ENCODE data around the gene AMPD3. TPM values are rescaled to one million over a fixed set of nuclear protein-coding genes. Genes with fewer than 3 reads are reported as not detected.

The AMPD3 gene
- polyA plus RNA-seq, 1 donor from 2014 or later = not detected

DNA sequence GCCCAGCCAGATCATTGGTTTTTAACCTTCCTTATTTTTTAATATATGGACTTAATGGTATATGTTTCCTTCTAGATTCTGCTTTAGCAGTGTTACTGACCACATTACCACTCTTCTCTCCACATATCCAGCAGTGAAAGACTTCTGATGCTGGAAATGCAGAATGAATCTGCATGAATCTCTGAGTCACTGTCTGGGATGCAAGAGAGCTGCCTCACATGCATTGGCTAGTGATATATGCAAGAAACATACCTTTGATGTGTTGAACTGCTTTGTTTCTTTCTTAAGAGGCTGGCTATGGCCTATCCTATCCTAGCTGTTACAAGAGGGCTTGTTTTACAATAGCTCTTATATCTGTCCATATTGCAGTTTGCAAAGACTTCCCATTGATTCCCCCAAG lies 16.6 kb upstream of the AMPD3 start:
- Histone ChIP-seq H3K9me3 (ENCODE audit: low read length) (no peaks in the 10 kb centered on the region), H4K20me1 (ENCODE audit: insufficient read depth) (no peaks in the 10 kb centered on the region), H3K9me2 (ENCODE audit: insufficient read depth, low read length) (no peaks in the 10 kb centered on the region), H2AFZ (ENCODE audit: low read depth, low read length) (no peak overlapping the region), H3K4me2 (ENCODE audit: low read length) (no peak overlapping the region), H3K27ac (ENCODE audit: low read length) (no peak overlapping the region), H3K4me3 (ENCODE audit: low read length) (no peak overlapping the region), H3K9ac (ENCODE audit: low read length) (no peak overlapping the region), H3K36me3 (ENCODE audit: insufficient read depth, low read length) (no peaks in the 10 kb centered on the region), H3F3A (ENCODE audit: insufficient read depth, low read length, poor library complexity, severe bottlenecking) (no peaks in the 10 kb centered on the region), H3K27me3 (ENCODE audit: insufficient read depth, low read depth, low read length) (no peaks in the 10 kb centered on the region), H3K79me2 (replicated peaks; ENCODE audit: insufficient read depth, low read length) (no peaks in the 10 kb centered on the region)
- TF ChIP-seq POLR2AphosphoS5 (IDR thresholded peaks at IDR 0.05) (no peak), EP300 (conservative IDR thresholded peaks at IDR 0.05; ENCODE audit: poor library complexity, severe bottlenecking) (no peak), RAD21 (conservative IDR thresholded peaks at IDR 0.05) (no peak), TAF1 (IDR thresholded peaks at IDR 0.05; ENCODE audit: low read depth) (no peak)
- TF ChIP-seq, protein P1, sequence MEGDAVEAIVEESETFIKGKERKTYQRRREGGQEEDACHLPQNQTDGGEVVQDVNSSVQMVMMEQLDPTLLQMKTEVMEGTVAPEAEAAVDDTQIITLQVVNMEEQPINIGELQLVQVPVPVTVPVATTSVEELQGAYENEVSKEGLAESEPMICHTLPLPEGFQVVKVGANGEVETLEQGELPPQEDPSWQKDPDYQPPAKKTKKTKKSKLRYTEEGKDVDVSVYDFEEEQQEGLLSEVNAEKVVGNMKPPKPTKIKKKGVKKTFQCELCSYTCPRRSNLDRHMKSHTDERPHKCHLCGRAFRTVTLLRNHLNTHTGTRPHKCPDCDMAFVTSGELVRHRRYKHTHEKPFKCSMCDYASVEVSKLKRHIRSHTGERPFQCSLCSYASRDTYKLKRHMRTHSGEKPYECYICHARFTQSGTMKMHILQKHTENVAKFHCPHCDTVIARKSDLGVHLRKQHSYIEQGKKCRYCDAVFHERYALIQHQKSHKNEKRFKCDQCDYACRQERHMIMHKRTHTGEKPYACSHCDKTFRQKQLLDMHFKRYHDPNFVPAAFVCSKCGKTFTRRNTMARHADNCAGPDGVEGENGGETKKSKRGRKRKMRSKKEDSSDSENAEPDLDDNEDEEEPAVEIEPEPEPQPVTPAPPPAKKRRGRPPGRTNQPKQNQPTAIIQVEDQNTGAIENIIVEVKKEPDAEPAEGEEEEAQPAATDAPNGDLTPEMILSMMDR (IDR thresholded peaks at IDR 0.05; ENCODE audit: poor library complexity, severe bottlenecking) = no peak

DNA sequence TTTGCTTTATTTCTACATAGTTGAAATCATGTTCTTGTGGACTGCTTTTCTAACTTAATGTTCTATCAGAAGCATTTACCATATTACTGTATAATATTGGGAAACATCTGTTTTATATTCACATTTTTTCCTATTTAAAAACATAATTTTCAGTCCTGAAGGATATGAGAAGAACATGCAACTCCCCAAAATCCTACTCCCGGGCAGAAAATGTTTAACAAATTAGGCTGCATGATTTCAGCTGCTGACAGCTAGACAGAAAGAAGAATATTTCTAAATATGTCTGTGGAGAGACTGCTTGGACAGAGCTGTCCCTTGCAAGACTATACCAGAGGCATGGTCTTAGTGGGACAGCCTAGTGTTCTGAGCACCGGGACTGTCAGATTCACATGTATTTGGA lies 15.7 kb upstream of the AMPD3 start:
- Histone ChIP-seq H3K9me3 (ENCODE audit: low read length) (no peaks in the 10 kb centered on the region), H2AFZ (ENCODE audit: low read depth, low read length) (no peak overlapping the region), H3K27me3 (ENCODE audit: insufficient read depth, low read depth, low read length) (no peaks in the 10 kb centered on the region), H3K9ac (ENCODE audit: low read length) (no peak overlapping the region), H3K27ac (ENCODE audit: low read length) (no peak overlapping the region), H3K4me2 (ENCODE audit: low read length) (no peak overlapping the region), H3K4me3 (ENCODE audit: low read length) (no peak overlapping the region), H4K20me1 (ENCODE audit: insufficient read depth) (no peaks in the 10 kb centered on the region), H3K79me2 (replicated peaks; ENCODE audit: insufficient read depth, low read length) (no peaks in the 10 kb centered on the region), H3F3A (ENCODE audit: insufficient read depth, low read length, poor library complexity, severe bottlenecking) (no peaks in the 10 kb centered on the region), H3K9me2 (ENCODE audit: insufficient read depth, low read length) (no peaks in the 10 kb centered on the region), H3K36me3 (ENCODE audit: insufficient read depth, low read length) (no peaks in the 10 kb centered on the region)
- no peak for TF ChIP-seq EP300 (conservative IDR thresholded peaks at IDR 0.05; ENCODE audit: poor library complexity, severe bottlenecking)
- no peak for TF ChIP-seq MXI1 (conservative IDR thresholded peaks at IDR 0.05; ENCODE audit: poor library complexity, severe bottlenecking)
- TF ChIP-seq, protein P1 (IDR thresholded peaks at IDR 0.05; ENCODE audit: poor library complexity, severe bottlenecking) = no peak
- TF ChIP-seq TAF1 (IDR thresholded peaks at IDR 0.05; ENCODE audit: low read depth) = no peak
- no peak for TF ChIP-seq POLR2AphosphoS5 (IDR thresholded peaks at IDR 0.05)
- TF ChIP-seq RAD21 (conservative IDR thresholded peaks at IDR 0.05) = no peak
- no peak for TF ChIP-seq SMC3 (conservative IDR thresholded peaks at IDR 0.05; ENCODE audit: poor library complexity)
- TF ChIP-seq, protein P2, sequence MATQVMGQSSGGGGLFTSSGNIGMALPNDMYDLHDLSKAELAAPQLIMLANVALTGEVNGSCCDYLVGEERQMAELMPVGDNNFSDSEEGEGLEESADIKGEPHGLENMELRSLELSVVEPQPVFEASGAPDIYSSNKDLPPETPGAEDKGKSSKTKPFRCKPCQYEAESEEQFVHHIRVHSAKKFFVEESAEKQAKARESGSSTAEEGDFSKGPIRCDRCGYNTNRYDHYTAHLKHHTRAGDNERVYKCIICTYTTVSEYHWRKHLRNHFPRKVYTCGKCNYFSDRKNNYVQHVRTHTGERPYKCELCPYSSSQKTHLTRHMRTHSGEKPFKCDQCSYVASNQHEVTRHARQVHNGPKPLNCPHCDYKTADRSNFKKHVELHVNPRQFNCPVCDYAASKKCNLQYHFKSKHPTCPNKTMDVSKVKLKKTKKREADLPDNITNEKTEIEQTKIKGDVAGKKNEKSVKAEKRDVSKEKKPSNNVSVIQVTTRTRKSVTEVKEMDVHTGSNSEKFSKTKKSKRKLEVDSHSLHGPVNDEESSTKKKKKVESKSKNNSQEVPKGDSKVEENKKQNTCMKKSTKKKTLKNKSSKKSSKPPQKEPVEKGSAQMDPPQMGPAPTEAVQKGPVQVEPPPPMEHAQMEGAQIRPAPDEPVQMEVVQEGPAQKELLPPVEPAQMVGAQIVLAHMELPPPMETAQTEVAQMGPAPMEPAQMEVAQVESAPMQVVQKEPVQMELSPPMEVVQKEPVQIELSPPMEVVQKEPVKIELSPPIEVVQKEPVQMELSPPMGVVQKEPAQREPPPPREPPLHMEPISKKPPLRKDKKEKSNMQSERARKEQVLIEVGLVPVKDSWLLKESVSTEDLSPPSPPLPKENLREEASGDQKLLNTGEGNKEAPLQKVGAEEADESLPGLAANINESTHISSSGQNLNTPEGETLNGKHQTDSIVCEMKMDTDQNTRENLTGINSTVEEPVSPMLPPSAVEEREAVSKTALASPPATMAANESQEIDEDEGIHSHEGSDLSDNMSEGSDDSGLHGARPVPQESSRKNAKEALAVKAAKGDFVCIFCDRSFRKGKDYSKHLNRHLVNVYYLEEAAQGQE (IDR thresholded peaks at IDR 0.05; ENCODE audit: borderline replicate concordance) = no peak
- no peak for TF ChIP-seq EZH2 (IDR thresholded peaks at IDR 0.05; ENCODE audit: borderline replicate concordance, insufficient read depth, low read length, poor library complexity, severe bottlenecking)

Data from neural cell (in vitro differentiated cells).